SK-N-MC (cell line): ENCODE results near the gene SLC9A9.

Experiments used
- DNase-seq: peaks from one replicate; pipeline ENCODE4 v3.0.0-alpha.2; 2011; ENCODE audit warnings: low read depth, low spot score
- H3K27ac ChIP-seq: fragments of 200-600 bp; sonication (generic); 2 replicates; pipeline ENCODE4 v1.5.1; 2016; ENCODE audit warnings: mixed run types
- H3K36me3 ChIP-seq: fragments of 200-600 bp; sonication (generic); 2 replicates; pipeline ENCODE4 v1.6.1; 2017; ENCODE audit warnings: antibody characterized with exemption, low read length, mixed read lengths; ENCODE audit not compliant: insufficient read depth
- H3K4me3 ChIP-seq: fragments of 200-600 bp; sonication (generic); 2 replicates; pipeline ENCODE4 v1.5.1; 2016
- H3K9ac ChIP-seq: fragments of 200-600 bp; sonication (generic); 2 replicates; pipeline ENCODE4 v1.8.0; 2017; ENCODE audit warnings: mixed run types, mixed read lengths; ENCODE audit not compliant: insufficient read length
- H3K9me3 ChIP-seq: fragments of 200-600 bp; sonication (generic); 2 replicates; pipeline ENCODE4 v1.6.1; 2017; ENCODE audit warnings: low read depth, mild to moderate bottlenecking, antibody characterized with exemption, low read length, moderate library complexity, mixed read lengths
- EZH2 ChIP-seq: fragments of 200-600 bp; sonication (generic); IDR thresholded peaks from one replicate; pipeline ENCODE4 v1.6.1; 2017; ENCODE audit warnings: antibody characterized with exemption
- FOXP2 ChIP-seq: optimal IDR thresholded peaks from 2 replicates; pipeline ENCODE3; 2011; ENCODE audit warnings: mild to moderate bottlenecking, moderate library complexity; ENCODE audit not compliant: insufficient read depth; ENCODE audit errors: extremely low read length, control extremely low read depth
- POLR2AphosphoS5 ChIP-seq: IDR thresholded peaks from 2 replicates; pipeline ENCODE4 v1.6.1; 2012; ENCODE audit warnings: mild to moderate bottlenecking, low read depth, low read length, borderline replicate concordance

Gene SLC9A9

DNA sequence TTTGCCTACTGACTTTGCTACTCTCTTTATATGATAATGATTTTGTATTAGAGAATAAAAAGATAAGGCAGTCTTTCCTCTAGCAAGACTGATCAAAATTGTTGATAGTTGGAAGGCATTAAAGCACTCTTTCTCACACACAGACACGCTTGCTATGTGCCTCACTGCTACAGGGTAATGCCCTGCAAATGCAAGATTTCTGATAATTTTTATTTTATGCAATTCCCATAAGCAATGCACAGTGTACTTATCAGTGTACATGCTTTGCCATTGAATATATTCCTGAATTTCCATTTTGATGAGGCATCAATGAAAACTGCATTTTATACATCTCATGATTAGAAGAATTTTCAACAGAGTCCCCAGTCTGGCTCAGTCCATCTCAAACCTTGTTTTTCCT is 465.5 kb downstream of the SLC9A9 start:
- Histone ChIP-seq H3K9ac (no peak overlapping the region), H3K4me3 (no peak overlapping the region), H3K36me3 (no peaks in the 10 kb centered on the region), H3K27ac (no peak overlapping the region), H3K9me3 (no peaks in the 10 kb centered on the region)
- DNase-seq, result no peak
- no peak for TF ChIP-seq FOXP2
- no peak for TF ChIP-seq EZH2
- TF ChIP-seq POLR2AphosphoS5, result no peak

DNA sequence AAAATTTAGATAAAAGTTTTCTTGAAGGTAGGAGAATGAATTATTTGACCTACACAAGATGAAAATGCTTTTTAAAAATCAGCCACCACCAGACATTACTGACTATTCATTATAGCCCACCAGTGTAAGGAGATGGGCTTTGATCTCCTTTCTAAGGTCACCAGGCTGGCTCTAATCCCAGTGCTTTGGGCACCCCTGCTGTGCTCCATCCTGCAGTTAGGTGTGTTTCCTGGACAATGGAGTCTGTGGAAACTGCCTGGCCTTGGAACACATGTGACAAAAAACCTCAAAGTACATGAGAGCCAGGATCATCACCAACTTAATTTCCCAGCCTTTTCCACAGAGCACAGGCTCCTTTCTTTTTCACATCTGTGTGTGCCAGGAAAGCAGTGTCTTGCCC is 467.8 kb downstream of the SLC9A9 start:
- Histone ChIP-seq H3K4me3 (no peak overlapping the region), H3K9ac (no peak overlapping the region), H3K36me3 (no peaks in the 10 kb centered on the region), H3K9me3 (no peaks in the 10 kb centered on the region), H3K27ac (no peak overlapping the region)
- DNase-seq, result no peak
- TF ChIP-seq EZH2, result no peak
- no peak for TF ChIP-seq FOXP2

DNA sequence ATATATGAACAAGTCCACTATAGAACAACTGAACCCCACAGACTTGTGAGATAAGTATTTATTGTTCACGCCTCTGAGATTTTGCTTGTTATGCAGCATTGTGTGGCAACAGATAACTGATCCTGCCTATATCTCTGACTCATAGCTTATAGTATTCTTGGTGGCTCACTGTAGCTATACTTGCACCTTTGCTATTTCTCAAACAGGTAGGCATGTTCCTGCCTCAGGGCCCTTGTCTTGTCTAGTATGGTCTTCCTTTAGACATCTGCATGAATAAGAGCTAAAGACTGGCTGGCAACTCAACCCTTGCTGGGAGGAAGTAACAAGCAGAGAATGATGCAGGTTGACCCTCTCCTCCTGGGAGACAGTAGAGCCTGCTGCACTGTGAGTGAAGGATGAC is 472.6 kb downstream of the SLC9A9 start:
- Histone ChIP-seq H3K36me3 (no peaks in the 10 kb centered on the region), H3K4me3 (no peak overlapping the region), H3K9ac (no peak overlapping the region), H3K27ac (no peak overlapping the region), H3K9me3 (no peaks in the 10 kb centered on the region)
- DNase-seq, result no peak
- no peak for TF ChIP-seq FOXP2
- TF ChIP-seq POLR2AphosphoS5, result no peak
- no peak for TF ChIP-seq EZH2

DNA sequence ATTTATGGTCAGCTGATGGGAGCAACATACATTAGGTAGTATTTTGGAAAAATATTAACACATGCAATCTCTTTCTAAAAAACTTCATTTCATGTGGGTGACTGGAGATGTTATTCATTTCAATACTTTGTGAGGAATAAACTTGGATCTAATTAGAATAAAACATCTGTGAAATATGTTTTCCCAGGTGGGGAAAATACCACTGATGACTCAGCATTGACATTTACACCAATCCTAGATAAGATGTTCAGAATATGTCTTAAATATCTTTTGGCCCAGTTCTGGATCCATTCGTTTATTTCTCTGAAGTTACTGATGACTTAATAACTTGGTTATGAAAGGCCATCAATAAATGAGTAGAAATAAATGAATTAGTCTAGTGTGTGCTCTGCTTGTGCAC is 481.1 kb downstream of the SLC9A9 start:
- DNase-seq, result no peak
- Histone ChIP-seq H3K27ac (no peak overlapping the region), H3K9me3 (no peaks in the 10 kb centered on the region), H3K4me3 (no peak overlapping the region), H3K36me3 (no peaks in the 10 kb centered on the region), H3K9ac (no peak overlapping the region)
- TF ChIP-seq FOXP2, result no peak
- no peak for TF ChIP-seq POLR2AphosphoS5
- TF ChIP-seq EZH2, result no peak

DNA sequence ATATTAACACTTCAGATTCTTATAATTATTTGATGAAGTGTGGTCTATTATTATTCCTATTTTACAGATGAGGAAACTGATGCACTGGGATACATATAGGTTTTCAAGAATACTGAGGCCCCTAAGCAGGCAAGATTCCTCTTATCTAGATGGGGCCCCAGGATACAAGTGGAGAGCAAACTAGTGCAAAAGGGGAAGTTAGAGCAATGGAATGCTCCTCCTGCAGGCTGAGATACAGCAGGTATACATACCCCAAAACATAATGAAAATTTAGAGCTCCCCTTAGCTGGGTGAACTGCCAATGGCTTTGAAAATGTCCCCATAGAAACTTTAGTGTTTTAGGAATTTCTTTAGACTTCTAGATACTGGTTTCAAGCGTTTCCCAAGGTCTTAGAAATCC is 481.6 kb downstream of the SLC9A9 start:
- TF ChIP-seq FOXP2 (no peak), POLR2AphosphoS5 (no peak), EZH2 (no peak)
- DNase-seq, result no peak
- Histone ChIP-seq H3K9me3 (no peaks in the 10 kb centered on the region), H3K9ac (no peak overlapping the region), H3K4me3 (no peak overlapping the region), H3K27ac (no peak overlapping the region), H3K36me3 (no peaks in the 10 kb centered on the region)

DNA sequence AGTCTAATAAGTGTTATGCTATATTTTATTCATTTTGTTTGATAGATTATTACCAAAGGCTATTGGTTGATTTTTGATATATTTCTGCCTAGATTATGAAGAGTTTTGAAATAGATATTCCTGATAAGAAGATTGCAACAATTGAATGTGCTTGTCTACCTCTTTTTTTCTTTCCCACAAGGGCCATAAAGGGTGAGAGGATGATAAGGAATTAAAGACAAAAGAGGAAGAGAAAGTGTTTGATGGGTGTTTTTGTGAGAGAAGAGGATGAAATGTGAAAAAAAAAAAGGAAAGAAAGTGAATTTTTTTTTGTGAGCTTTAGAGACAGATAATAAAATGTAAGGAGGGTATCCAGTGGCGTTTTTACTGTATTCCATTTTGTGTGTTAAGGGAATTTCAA is 484.3 kb downstream of the SLC9A9 start:
- Histone ChIP-seq H3K27ac (no peak overlapping the region), H3K4me3 (no peak overlapping the region)

DNA sequence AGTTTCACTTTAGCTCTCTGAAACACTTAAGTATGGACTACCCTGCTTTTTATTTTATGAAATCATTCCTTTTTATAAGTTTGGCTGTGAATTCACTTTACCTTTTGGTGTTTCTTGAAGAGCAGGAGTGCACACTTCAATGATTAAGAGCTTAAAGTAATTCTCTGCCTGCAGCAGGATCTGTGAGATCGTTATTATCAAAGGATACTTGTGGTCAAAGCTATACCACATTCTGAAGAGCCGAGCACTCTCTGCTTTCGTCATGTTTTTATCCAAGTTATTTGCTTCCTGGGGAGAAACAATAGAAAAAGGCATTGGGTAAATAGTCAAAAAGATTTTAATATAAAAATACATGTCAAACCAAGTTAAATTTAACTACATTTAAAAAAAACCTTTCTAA is 485.0 kb downstream of the SLC9A9 start:
- Histone ChIP-seq H3K4me3 (no peak overlapping the region), H3K9ac (no peak overlapping the region), H3K9me3 (no peaks in the 10 kb centered on the region), H3K27ac (no peak overlapping the region), H3K36me3 (no peaks in the 10 kb centered on the region)
- DNase-seq, result no peak
- no peak for TF ChIP-seq EZH2
- no peak for TF ChIP-seq FOXP2
- TF ChIP-seq POLR2AphosphoS5, result no peak

More for the DNA sequence above, 484.3 kb downstream of the SLC9A9 start:
- TF ChIP-seq EZH2 (no peak), POLR2AphosphoS5 (no peak), FOXP2 (no peak)
- Histone ChIP-seq H3K9me3 (no peaks in the 10 kb centered on the region), H3K36me3 (no peaks in the 10 kb centered on the region), H3K9ac (no peak overlapping the region)
- DNase-seq, result no peak

DNA sequence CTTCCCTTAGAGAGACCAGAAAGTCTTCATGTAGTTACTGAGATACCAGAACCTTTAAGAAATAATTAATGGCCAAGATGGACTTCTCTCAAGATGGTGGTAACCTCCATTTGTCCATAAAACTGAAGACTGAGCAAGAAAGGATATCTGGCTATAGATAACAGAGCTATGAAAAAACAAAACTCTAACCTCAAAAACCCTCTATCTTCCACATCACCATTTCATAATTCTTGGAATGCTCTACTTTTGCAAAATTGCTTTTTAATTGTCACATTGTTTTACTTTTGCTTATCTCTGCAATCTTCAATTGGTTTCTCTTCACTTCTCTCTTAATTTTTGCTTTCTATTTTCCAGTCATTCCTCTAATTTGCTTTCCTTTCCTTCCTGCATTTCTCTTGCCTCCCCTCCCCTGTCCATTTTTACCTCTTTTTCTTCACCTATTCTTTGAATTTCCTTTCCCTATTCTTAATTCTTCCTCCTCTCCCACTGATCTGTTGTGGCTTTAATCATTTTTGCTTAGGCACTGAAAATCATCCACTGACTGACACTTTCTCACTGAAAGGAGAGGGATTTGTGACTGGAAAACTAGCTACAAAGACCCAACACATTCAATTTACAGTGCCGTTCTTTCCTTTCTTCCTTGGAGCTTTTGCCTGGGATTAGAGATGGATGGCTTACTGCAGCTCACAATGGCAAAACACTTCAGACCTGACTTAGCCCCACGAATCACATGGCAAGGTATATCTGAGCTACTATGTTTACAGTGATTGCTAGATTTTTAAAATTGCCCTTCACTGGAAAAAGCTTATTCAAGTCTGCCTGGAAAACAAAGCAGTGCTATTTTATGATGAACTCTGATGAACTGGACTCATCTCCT is 485.9 kb downstream of the SLC9A9 start:
- no peak for DNase-seq
- Histone ChIP-seq H3K9me3 (no peaks in the 10 kb centered on the region), H3K9ac (no peak overlapping the region), H3K4me3 (no peak overlapping the region), H3K36me3 (no peaks in the 10 kb centered on the region), H3K27ac (no peak overlapping the region)
- TF ChIP-seq FOXP2 (no peak), EZH2 (no peak), POLR2AphosphoS5 (no peak)

DNA sequence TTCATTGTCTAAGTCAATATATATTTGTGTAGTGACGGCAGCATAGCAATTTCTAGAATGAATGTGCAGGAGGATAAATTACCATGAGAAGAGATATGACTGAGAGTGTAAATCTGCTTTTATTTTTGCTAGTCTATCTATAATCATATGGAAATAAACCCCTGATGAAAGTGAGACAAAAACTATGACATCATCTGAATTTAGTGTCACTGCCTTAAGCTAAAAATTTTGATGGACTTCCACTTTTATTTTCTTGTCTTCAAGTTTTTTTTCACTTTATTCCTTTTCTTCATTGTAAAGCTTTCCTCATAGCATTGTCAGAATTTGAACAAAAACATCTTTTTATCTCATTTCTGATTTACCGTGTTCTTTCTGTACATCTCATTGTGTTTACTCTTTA is 486.7 kb downstream of the SLC9A9 start:
- TF ChIP-seq EZH2 (no peak), POLR2AphosphoS5 (no peak), FOXP2 (no peak)
- DNase-seq, result no peak
- Histone ChIP-seq H3K4me3 (no peak overlapping the region), H3K9me3 (no peaks in the 10 kb centered on the region), H3K9ac (no peak overlapping the region), H3K36me3 (no peaks in the 10 kb centered on the region), H3K27ac (no peak overlapping the region)
